H1 (cell line): ENCODE results near the gene TEF. TPM values are rescaled to one million over a fixed set of nuclear protein-coding genes. Genes with fewer than 3 reads are reported as not detected.

Source experiments
- CTCF ChIA-PET: fragments of 300-600 bp; sonication (Branson Sonifier 250); formaldehyde crosslinking; loops from one replicate; lab custom pipeline; 2021; ENCODE audit not compliant: partially characterized antibody; lab: Charles Lee
- POLR2A ChIA-PET: fragments of 300-600 bp; sonication (Branson Sonifier 250); formaldehyde crosslinking; loops from one replicate; lab custom pipeline; 2021; ENCODE audit warnings: inconsistent platforms; ENCODE audit not compliant: partially characterized antibody; lab: Charles Lee
- DNase-seq, 2 experiments: peaks; one replicate each; pipeline versions ENCODE4 v3.0.0 to v3.0.0-alpha.2; 2010 to 2022; ENCODE audit warnings: low spot score in 2 of 2, low read depth in 1 of 2, mixed read lengths in 1 of 2
- FAIRE-seq: peaks from 2 replicates; lab custom pipeline; 2011; peaks lifted over from hg19 to GRCh38; lab: Jason Lieb, UNC
- H2AFZ ChIP-seq: 2 replicates; pipeline ENCODE4 v1.8.1; 2012; ENCODE audit warnings: low read length, inconsistent platforms
- H2AK5ac ChIP-seq: 2 replicates; pipeline ENCODE4 v1.6.1; 2013; ENCODE audit warnings: low read depth, low read length
- H2BK120ac ChIP-seq: replicated peaks from 2 replicates; pipeline ENCODE3; 2013; ENCODE audit warnings: low read depth, low read length, inconsistent platforms
- H2BK12ac ChIP-seq: 2 replicates; pipeline ENCODE4 v1.6.1; 2013; ENCODE audit warnings: low read depth, low read length
- H2BK15ac ChIP-seq: 2 replicates; pipeline ENCODE4 v1.6.1; 2013; ENCODE audit warnings: low read length
- H2BK20ac ChIP-seq: 2 replicates; pipeline ENCODE4 v1.6.1; 2013; ENCODE audit warnings: low read length
- H2BK5ac ChIP-seq: 2 replicates; pipeline ENCODE4 v1.6.1; 2013; ENCODE audit warnings: low read depth, low read length
- H3K14ac ChIP-seq: 2 replicates; pipeline ENCODE4 v1.6.1; 2013; ENCODE audit warnings: inconsistent platforms; ENCODE audit not compliant: insufficient read length
- H3K18ac ChIP-seq: 2 replicates; pipeline ENCODE4 v1.6.1; 2013; ENCODE audit warnings: low read length; ENCODE audit errors: extremely low read depth
- H3K23ac ChIP-seq: 2 replicates; pipeline ENCODE4 v1.6.1; 2013; ENCODE audit warnings: inconsistent platforms; ENCODE audit not compliant: insufficient read length
- H3K23me2 ChIP-seq: 2 replicates; pipeline ENCODE4 v1.6.1; 2013; ENCODE audit warnings: low read depth, low read length
- H3K27ac ChIP-seq: 2 replicates; pipeline ENCODE4 v1.6.1; 2011; ENCODE audit warnings: low read depth, low read length, inconsistent platforms
- H3K27me3 ChIP-seq, 4 experiments: replicated peaks in 1 of 4; 1 replicate in 1 of 4; 2 replicates in 3 of 4; pipeline versions ENCODE4 v1.6.1 to v1.8.1; 2011 to 2013; ENCODE audit warnings: low read length in 3 of 4, mild to moderate bottlenecking in 3 of 4, inconsistent platforms in 2 of 4, mixed read lengths in 2 of 4, moderate library complexity in 1 of 4; ENCODE audit not compliant: control insufficient read depth in 3 of 4, insufficient read depth in 3 of 4; ENCODE audit errors: extremely low read depth in 1 of 4
- H3K36me3 ChIP-seq, 4 experiments: 2 replicates each; pipeline versions ENCODE4 v1.6.1 to v1.8.1; 2011 to 2013; ENCODE audit warnings: mild to moderate bottlenecking in 4 of 4, low read length in 3 of 4, moderate library complexity in 2 of 4, control low read depth in 1 of 4, inconsistent platforms in 1 of 4; ENCODE audit not compliant: insufficient read depth in 4 of 4, control insufficient read depth in 2 of 4
- H3K4ac ChIP-seq: replicated peaks from 2 replicates; pipeline ENCODE3; 2013; ENCODE audit warnings: low read length, low read depth, mixed read lengths, inconsistent platforms; ENCODE audit not compliant: insufficient read length
- H3K4me1 ChIP-seq, 4 experiments: replicated peaks in 1 of 4; 1 replicate in 1 of 4; 2 replicates in 3 of 4; pipeline versions ENCODE4 v1.6.1 to v1.8.1; 2011 to 2013; ENCODE audit warnings: low read length in 3 of 4, inconsistent platforms in 2 of 4, mixed read lengths in 1 of 4; ENCODE audit not compliant: insufficient read depth in 4 of 4, control insufficient read depth in 3 of 4
- H3K4me2 ChIP-seq, 2 experiments: 2 replicates each; pipeline versions ENCODE4 v1.6.1 to v1.8.1; 2011 to 2013; ENCODE audit warnings: low read depth in 2 of 2, low read length in 2 of 2, control low read depth in 1 of 2, inconsistent platforms in 1 of 2, mild to moderate bottlenecking in 1 of 2; ENCODE audit not compliant: insufficient read depth in 1 of 2
- H3K4me3 ChIP-seq, 4 experiments: fragments of 200-600, 300-600 bp in 1 of 4; sonication (generic), shearing (Covaris generic), sonication (Bioruptor Twin) in 1 of 4; 2 replicates each; pipeline versions ENCODE4 v1.5.1 to v1.8.1; 2011 to 2016; ENCODE audit warnings: low read length in 4 of 4, low read depth in 3 of 4, control low read depth in 2 of 4, inconsistent platforms in 2 of 4, mild to moderate bottlenecking in 2 of 4, mixed read lengths in 1 of 4, moderate library complexity in 1 of 4; ENCODE audit not compliant: insufficient read depth in 2 of 4; ENCODE audit errors: extremely low read depth in 1 of 4
- H3K56ac ChIP-seq: replicated peaks from 2 replicates; pipeline ENCODE3; 2013; ENCODE audit warnings: low read depth, mild to moderate bottlenecking, mixed read lengths, low read length, inconsistent platforms; ENCODE audit not compliant: insufficient read length
- H3K79me1 ChIP-seq: 2 replicates; pipeline ENCODE4 v1.6.1; 2013; ENCODE audit warnings: low read depth, low read length, control low read depth
- H3K79me2 ChIP-seq, 2 experiments: 2 replicates each; pipeline versions ENCODE4 v1.6.1 to v1.8.1; 2012 to 2013; ENCODE audit warnings: low read length in 2 of 2, mild to moderate bottlenecking in 2 of 2, inconsistent platforms in 1 of 2; ENCODE audit not compliant: insufficient read depth in 2 of 2, control insufficient read depth in 1 of 2
- H3K9ac ChIP-seq, 4 experiments: replicated peaks in 1 of 4; 1 replicate in 1 of 4; 2 replicates in 3 of 4; pipeline versions ENCODE4 v1.6.1 to v1.8.1; 2011 to 2013; ENCODE audit warnings: low read depth in 3 of 4, low read length in 3 of 4, control low read depth in 2 of 4, mild to moderate bottlenecking in 2 of 4, moderate library complexity in 2 of 4, inconsistent platforms in 1 of 4; ENCODE audit errors: extremely low read depth in 1 of 4
- H3K9me3 ChIP-seq, 2 experiments: 2 replicates each; pipeline versions ENCODE4 v1.6.1 to v1.8.1; 2012 to 2013; ENCODE audit warnings: mild to moderate bottlenecking in 2 of 2, moderate library complexity in 2 of 2, control low read depth in 1 of 2, inconsistent platforms in 1 of 2, low read depth in 1 of 2, low read length in 1 of 2, mixed read lengths in 1 of 2; ENCODE audit not compliant: insufficient read depth in 2 of 2
- H4K20me1 ChIP-seq, 2 experiments: replicated peaks in 1 of 2; 2 replicates each; pipeline versions ENCODE3 to v1.8.1; 2011 to 2013; ENCODE audit warnings: inconsistent platforms in 2 of 2, low read length in 2 of 2, mild to moderate bottlenecking in 1 of 2; ENCODE audit not compliant: insufficient read depth in 2 of 2, control insufficient read depth in 1 of 2
- H4K5ac ChIP-seq: 2 replicates; pipeline ENCODE4 v1.6.1; 2013; ENCODE audit warnings: low read length, low read depth, mixed read lengths, inconsistent platforms; ENCODE audit not compliant: insufficient read length
- H4K8ac ChIP-seq: 2 replicates; pipeline ENCODE4 v1.8.0; 2013; ENCODE audit warnings: mild to moderate bottlenecking, moderate library complexity, low read length, inconsistent platforms; ENCODE audit not compliant: insufficient read depth; ENCODE audit errors: extremely low read depth
- H4K91ac ChIP-seq: replicated peaks from 2 replicates; pipeline ENCODE3; 2013; ENCODE audit warnings: low read length, mixed read lengths, inconsistent platforms; ENCODE audit not compliant: insufficient read length
- CEBPB ChIP-seq: IDR thresholded peaks from 2 replicates; pipeline ENCODE4 v1.6.1; 2012; ENCODE audit warnings: low read depth, low read length
- CTBP2 ChIP-seq: IDR thresholded peaks from 2 replicates; pipeline ENCODE4 v1.7.0; 2011; ENCODE audit warnings: borderline replicate concordance, mild to moderate bottlenecking, moderate library complexity, mixed read lengths, low read length; ENCODE audit not compliant: insufficient read depth, insufficient read length
- RFX5 ChIP-seq: IDR thresholded peaks from 2 replicates; pipeline ENCODE4 v1.6.1; 2011; ENCODE audit warnings: low read depth, low read length, improper control_type of control experiment, borderline replicate concordance
- SP4 ChIP-seq: IDR thresholded peaks from 2 replicates; pipeline ENCODE4 v1.6.1; 2012; ENCODE audit warnings: low read length, inconsistent platforms
- TAF1 ChIP-seq: IDR thresholded peaks from 2 replicates; pipeline ENCODE4 v1.6.1; 2011; ENCODE audit warnings: mild to moderate bottlenecking, low read depth, low read length
- WGBS, 2 experiments: shearing (Covaris generic) in 1 of 2; methylation state at CpG; one replicate each; pipeline versions ENCODE4 v1.1.6 to v1.1.7; 2013 to 2015; ENCODE audit warnings: low lambda C conversion rate in 2 of 2, mixed read lengths in 2 of 2, inconsistent platforms in 1 of 2, low coverage in 1 of 2, missing lambda C conversion rate in 1 of 2; ENCODE audit not compliant: insufficient replicate concordance in 2 of 2, insufficient coverage in 1 of 2, insufficient read length in 1 of 2; ENCODE audit errors: extremely low coverage in 1 of 2, missing lambda C conversion rate in 1 of 2; 5-methylcytosine and 5-hydroxymethylcytosine counted together
- polyA plus RNA-seq, 7 experiments: library from polyadenylated mRNA; depleted of rRNA in 3 of 7; stranded (reverse) in 5 of 7; unstranded in 2 of 7; fragments of >200 nt in 5 of 7; fragments of 200-250 nt in 2 of 7; gene quantifications; 1 replicate in 5 of 7; 2 replicates in 1 of 7; 4 replicates in 1 of 7; pipeline versions ENCODE4 v1.2.1 to v1.2.3, GENCODE V29; 2011 to 2013; ENCODE audit warnings: missing spikeins in 2 of 7, mixed read lengths in 2 of 7
- total RNA-seq: library from RNA; stranded (reverse); fragmentation: NEBNext Ultra II Directional; extraction: Animal tissue kit (Norgen Biotek cat#: 25700); gene quantifications from 2 replicates; pipeline ENCODE4 v1.2.1, GENCODE V29; 2021

TEF gene
- total and polyA plus RNA-seq, 2 of the 8 experiments (the other 6 are each of a cell fraction or from before 2014, with no cell fraction given): 7.4 to 9.0 TPM

DNA sequence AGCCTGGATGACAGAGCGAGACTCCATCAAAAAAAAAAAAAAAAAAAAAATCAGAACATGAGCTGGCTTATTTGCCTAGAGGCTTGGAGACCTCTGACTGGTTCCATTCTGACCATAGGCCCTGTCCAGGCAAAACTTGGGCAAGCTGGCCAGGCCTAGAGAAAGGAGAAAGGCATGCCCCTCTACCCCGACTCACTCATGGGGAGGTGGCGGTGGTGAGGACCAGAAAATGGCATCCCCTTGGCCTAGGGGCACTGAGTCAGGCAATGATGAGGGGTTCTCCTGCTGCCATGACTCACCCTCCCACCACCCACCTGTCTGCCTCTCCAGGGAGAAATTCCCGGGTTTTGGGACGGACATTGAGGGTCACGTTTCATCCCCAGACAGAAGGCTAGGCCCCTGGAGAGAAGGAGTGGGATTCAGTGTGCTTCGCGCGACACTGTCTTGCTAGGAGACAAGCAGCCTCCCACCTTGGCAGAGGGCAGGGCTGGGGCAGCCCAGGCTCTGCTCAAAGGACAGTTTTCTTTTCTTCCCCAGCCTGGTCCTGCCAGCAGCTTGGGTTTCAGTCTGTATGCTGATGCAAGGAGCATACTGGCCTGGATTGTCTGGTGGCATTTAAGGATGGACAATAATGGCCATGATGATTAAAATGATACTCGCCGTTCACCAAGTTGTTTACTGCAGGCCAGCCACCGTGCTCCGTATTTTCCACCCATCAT is 47.6 kb downstream of the TEF start:
- Histone ChIP-seq H3K9me3 (no peaks in the 10 kb centered on the region), H2AK5ac (no peak overlapping the region), H4K5ac (no peak overlapping the region), H2BK12ac (no peak overlapping the region), H4K20me1 (peaks cover 0 to 2% of the 10 kb centered on the region in 2 experiments), H3K27me3 (no peaks in the 10 kb centered on the region), H3K4me2 (no peak overlapping the region), H3K4me1 (no peaks in the 10 kb centered on the region; a peak in 1 of 7 replicates), H3K14ac (no peak overlapping the region), H3K23me2 (no peaks in the 10 kb centered on the region), H3K4me3 (no peak overlapping the region), H3K9ac (no peak overlapping the region), H3K56ac (no peak overlapping the region), H3K23ac (no peak overlapping the region), H2BK20ac (no peak overlapping the region; the same call in 1 of the 2 replicates), H2AFZ (no peak overlapping the region), H4K91ac (no peak overlapping the region), H3K79me1 (peaks cover 5% of the 10 kb centered on the region), H2BK15ac (no peak overlapping the region), H4K8ac (peak overlapping the region; percentile 91), H3K36me3 (peaks cover 0 to 9% (median 0%) of the 10 kb centered on the region in 4 experiments; a peak in 4 of 8 replicates), H2BK5ac (no peak overlapping the region), H3K18ac (no peak overlapping the region), H3K79me2 (no peaks in the 10 kb centered on the region), H3K27ac (no peak overlapping the region), H2BK120ac (no peak overlapping the region), H3K4ac (no peak overlapping the region)
- CTCF ChIA-PET: interaction anchor here (0.6 to 4.1 kb wide), 5 partner anchors 26 to 100 kb away, joined by 3 to 18 read pairs (median 3); no protein-coding TSS in a partner anchor
- DNase-seq (no peak), FAIRE-seq (no peak)
- TF ChIP-seq CTBP2: no peak
- no peak for TF ChIP-seq TAF1
- no peak for TF ChIP-seq CEBPB
- no peak for TF ChIP-seq RFX5
- no peak for TF ChIP-seq SP4
- WGBS, 2 experiments: 89% methylated on average over 10 of the region's 13 CpGs; no CpG with 5 or more reads in 1 of the 2 experiments
- POLR2A ChIA-PET: interaction anchor here (0.6 to 2.9 kb wide), 9 partner anchors 10 to 145 kb away, joined by 3 to 21 read pairs (median 4); partner anchors contain the start of gene TOB2
